SK-N-SH treated with all-trans-retinoic acid at 6 μM for 48 hours (cell line): ENCODE results near the gene C4orf36.

ENCODE experiments used
- ATAC-seq: fragments of 200-7000 bp; cut with Tn5 transposase; 3 replicates; pipeline ENCODE4 v1.9.1; 2020; ENCODE audit warnings: mild to moderate bottlenecking, moderate library complexity
- ARNTL ChIP-seq: fragments of 450-650 bp; formaldehyde crosslinking; IDR thresholded peaks from 2 replicates; pipeline ENCODE4 v1.5.0; 2020; ENCODE audit warnings: low read depth, mild to moderate bottlenecking, moderate library complexity, borderline replicate concordance
- BACH2 ChIP-seq: fragments of 250-450 bp; sonication (Bioruptor Pico); IDR thresholded peaks from 2 replicates; pipeline ENCODE4 v1.9.0; 2021; ENCODE audit warnings: mild to moderate bottlenecking, borderline replicate concordance
- ESRRG ChIP-seq: fragments of 250-450 bp; sonication (Bioruptor Pico); IDR thresholded peaks from 2 replicates; pipeline ENCODE4 v1.6.1; 2021; ENCODE audit warnings: mild to moderate bottlenecking
- GLIS3 ChIP-seq: fragments of 250-450 bp; sonication (Bioruptor Pico); IDR thresholded peaks from 2 replicates; pipeline ENCODE4 v1.5.0; 2020; ENCODE audit warnings: mild to moderate bottlenecking, moderate library complexity
- ISL1 ChIP-seq: fragments of 250-450 bp; sonication (Bioruptor Pico); IDR thresholded peaks from 2 replicates; pipeline ENCODE4 v2.1.2; 2022; ENCODE audit warnings: mild to moderate bottlenecking, moderate library complexity
- OSR1 ChIP-seq: fragments of 250-450 bp; sonication (Bioruptor Pico); IDR thresholded peaks from 2 replicates; pipeline ENCODE4 v1.8.0; 2022; ENCODE audit warnings: moderate library complexity, mild to moderate bottlenecking, inconsistent platforms
- POU6F1 ChIP-seq: fragments of 250-450 bp; sonication (Bioruptor Pico); IDR thresholded peaks from 2 replicates; pipeline ENCODE4 v1.8.0; 2021; ENCODE audit warnings: low read depth, mild to moderate bottlenecking, moderate library complexity, borderline replicate concordance
- PPARA ChIP-seq: fragments of 250-450 bp; sonication (Bioruptor Pico); IDR thresholded peaks from 2 replicates; pipeline ENCODE4 v1.5.0; 2020; ENCODE audit warnings: mild to moderate bottlenecking, borderline replicate concordance
- SNAI2 ChIP-seq: fragments of 250-450 bp; sonication (Bioruptor Pico); IDR thresholded peaks from 2 replicates; pipeline ENCODE4 v1.5.0; 2020; ENCODE audit warnings: mild to moderate bottlenecking, moderate library complexity
- TCF4 ChIP-seq: fragments of 250-450 bp; sonication (Bioruptor Pico); IDR thresholded peaks from 2 replicates; pipeline ENCODE4 v1.8.0; 2021; ENCODE audit warnings: mild to moderate bottlenecking, moderate library complexity, borderline replicate concordance
- TOX ChIP-seq: fragments of 250-450 bp; sonication (Bioruptor Pico); IDR thresholded peaks from 2 replicates; pipeline ENCODE4 v1.8.0; 2021; ENCODE audit warnings: mild to moderate bottlenecking, moderate library complexity, borderline replicate concordance
- ZC3H10 ChIP-seq: fragments of 250-450 bp; sonication (Bioruptor Pico); IDR thresholded peaks from 2 replicates; pipeline ENCODE4 v1.5.1; 2021; ENCODE audit warnings: mild to moderate bottlenecking, moderate library complexity
- ZFP3 ChIP-seq: fragments of 250-450 bp; sonication (Bioruptor Pico); IDR thresholded peaks from 2 replicates; pipeline ENCODE4 v1.5.0; 2020; ENCODE audit warnings: mild to moderate bottlenecking, moderate library complexity
- ZFP30 ChIP-seq: fragments of 450-650 bp; formaldehyde crosslinking; IDR thresholded peaks from 2 replicates; pipeline ENCODE4 v1.5.0; 2022; ENCODE audit warnings: mild to moderate bottlenecking, moderate library complexity
- ZNF565 ChIP-seq: fragments of 450-650 bp; formaldehyde crosslinking; conservative IDR thresholded peaks from 2 replicates; pipeline ENCODE4 v1.5.0; 2020; ENCODE audit warnings: low read depth, mild to moderate bottlenecking, moderate library complexity
- ZNF70 ChIP-seq: fragments of 450-650 bp; formaldehyde crosslinking; IDR thresholded peaks from 2 replicates; pipeline ENCODE4 v1.5.0; 2020; ENCODE audit warnings: mild to moderate bottlenecking, moderate library complexity
- ZNF8 ChIP-seq: fragments of 450-650 bp; formaldehyde crosslinking; IDR thresholded peaks from 2 replicates; pipeline ENCODE4 v1.5.0; 2020; ENCODE audit warnings: mild to moderate bottlenecking, moderate library complexity
- TF ChIP-seq, protein P1 (sequence below): fragments of 250-450 bp; sonication (Bioruptor Pico); IDR thresholded peaks from 2 replicates; pipeline ENCODE4 v1.5.0; 2020; ENCODE audit warnings: mild to moderate bottlenecking, moderate library complexity
- TF ChIP-seq, protein P2 (sequence below): fragments of 250-450 bp; sonication (Bioruptor Pico); IDR thresholded peaks from 2 replicates; pipeline ENCODE4 v1.8.0; 2020; ENCODE audit warnings: mild to moderate bottlenecking, moderate library complexity, borderline replicate concordance
- TF ChIP-seq, protein P3 (sequence below): fragments of 250-450 bp; sonication (Bioruptor Pico); IDR thresholded peaks from 2 replicates; pipeline ENCODE4 v1.5.1; 2020; ENCODE audit warnings: low read depth, mild to moderate bottlenecking, moderate library complexity
- TF ChIP-seq, protein P4 (sequence below): fragments of 250-450 bp; sonication (Bioruptor Pico); IDR thresholded peaks from 2 replicates; pipeline ENCODE4 v1.5.1; 2021; ENCODE audit warnings: mild to moderate bottlenecking, moderate library complexity

C4orf36 gene

DNA sequence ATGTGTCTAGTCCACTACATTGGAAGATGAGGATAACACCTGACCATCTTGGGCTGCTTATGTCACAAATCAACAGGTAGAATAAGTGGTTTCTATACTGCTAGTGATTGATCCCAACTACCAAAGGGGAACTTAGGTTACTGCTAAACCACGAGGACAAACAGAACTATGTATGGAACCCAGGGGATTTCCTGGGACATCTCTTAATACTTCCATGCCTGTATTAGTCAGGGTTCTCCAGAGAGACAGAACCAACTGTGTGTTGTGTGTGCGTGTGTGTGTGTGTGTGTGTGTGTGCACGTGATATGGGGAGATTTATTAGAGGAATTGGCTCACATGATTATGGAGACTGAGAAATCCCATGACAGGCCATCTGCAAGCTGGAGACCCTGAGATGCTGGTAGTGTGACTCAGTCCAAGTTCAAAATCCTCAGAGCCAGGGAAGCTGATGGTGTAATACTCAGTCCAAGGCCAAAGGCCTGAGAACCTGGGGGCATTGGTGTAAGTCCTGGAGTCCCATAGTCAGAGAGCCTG is 26.4 kb upstream of the C4orf36 start:
- no peak for ATAC-seq
- TF ChIP-seq ZFP30 (CRISPR knock-in tag) = no peak
- no peak for TF ChIP-seq TCF4 (CRISPR knock-in tag)
- TF ChIP-seq GLIS3 (CRISPR knock-in tag) = no peak
- no peak for TF ChIP-seq ZFP3 (CRISPR knock-in tag)
- TF ChIP-seq, protein P1, sequence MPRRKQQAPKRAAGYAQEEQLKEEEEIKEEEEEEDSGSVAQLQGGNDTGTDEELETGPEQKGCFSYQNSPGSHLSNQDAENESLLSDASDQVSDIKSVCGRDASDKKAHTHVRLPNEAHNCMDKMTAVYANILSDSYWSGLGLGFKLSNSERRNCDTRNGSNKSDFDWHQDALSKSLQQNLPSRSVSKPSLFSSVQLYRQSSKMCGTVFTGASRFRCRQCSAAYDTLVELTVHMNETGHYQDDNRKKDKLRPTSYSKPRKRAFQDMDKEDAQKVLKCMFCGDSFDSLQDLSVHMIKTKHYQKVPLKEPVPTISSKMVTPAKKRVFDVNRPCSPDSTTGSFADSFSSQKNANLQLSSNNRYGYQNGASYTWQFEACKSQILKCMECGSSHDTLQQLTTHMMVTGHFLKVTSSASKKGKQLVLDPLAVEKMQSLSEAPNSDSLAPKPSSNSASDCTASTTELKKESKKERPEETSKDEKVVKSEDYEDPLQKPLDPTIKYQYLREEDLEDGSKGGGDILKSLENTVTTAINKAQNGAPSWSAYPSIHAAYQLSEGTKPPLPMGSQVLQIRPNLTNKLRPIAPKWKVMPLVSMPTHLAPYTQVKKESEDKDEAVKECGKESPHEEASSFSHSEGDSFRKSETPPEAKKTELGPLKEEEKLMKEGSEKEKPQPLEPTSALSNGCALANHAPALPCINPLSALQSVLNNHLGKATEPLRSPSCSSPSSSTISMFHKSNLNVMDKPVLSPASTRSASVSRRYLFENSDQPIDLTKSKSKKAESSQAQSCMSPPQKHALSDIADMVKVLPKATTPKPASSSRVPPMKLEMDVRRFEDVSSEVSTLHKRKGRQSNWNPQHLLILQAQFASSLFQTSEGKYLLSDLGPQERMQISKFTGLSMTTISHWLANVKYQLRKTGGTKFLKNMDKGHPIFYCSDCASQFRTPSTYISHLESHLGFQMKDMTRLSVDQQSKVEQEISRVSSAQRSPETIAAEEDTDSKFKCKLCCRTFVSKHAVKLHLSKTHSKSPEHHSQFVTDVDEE (CRISPR knock-in tag) = no peak
- TF ChIP-seq, protein P2, sequence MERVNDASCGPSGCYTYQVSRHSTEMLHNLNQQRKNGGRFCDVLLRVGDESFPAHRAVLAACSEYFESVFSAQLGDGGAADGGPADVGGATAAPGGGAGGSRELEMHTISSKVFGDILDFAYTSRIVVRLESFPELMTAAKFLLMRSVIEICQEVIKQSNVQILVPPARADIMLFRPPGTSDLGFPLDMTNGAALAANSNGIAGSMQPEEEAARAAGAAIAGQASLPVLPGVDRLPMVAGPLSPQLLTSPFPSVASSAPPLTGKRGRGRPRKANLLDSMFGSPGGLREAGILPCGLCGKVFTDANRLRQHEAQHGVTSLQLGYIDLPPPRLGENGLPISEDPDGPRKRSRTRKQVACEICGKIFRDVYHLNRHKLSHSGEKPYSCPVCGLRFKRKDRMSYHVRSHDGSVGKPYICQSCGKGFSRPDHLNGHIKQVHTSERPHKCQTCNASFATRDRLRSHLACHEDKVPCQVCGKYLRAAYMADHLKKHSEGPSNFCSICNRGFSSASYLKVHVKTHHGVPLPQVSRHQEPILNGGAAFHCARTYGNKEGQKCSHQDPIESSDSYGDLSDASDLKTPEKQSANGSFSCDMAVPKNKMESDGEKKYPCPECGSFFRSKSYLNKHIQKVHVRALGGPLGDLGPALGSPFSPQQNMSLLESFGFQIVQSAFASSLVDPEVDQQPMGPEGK (CRISPR knock-in tag) = no peak
- TF ChIP-seq ISL1 = no peak
- no peak for TF ChIP-seq SNAI2 (CRISPR knock-in tag)
- TF ChIP-seq ESRRG (CRISPR knock-in tag) = no peak
- TF ChIP-seq, protein P3, sequence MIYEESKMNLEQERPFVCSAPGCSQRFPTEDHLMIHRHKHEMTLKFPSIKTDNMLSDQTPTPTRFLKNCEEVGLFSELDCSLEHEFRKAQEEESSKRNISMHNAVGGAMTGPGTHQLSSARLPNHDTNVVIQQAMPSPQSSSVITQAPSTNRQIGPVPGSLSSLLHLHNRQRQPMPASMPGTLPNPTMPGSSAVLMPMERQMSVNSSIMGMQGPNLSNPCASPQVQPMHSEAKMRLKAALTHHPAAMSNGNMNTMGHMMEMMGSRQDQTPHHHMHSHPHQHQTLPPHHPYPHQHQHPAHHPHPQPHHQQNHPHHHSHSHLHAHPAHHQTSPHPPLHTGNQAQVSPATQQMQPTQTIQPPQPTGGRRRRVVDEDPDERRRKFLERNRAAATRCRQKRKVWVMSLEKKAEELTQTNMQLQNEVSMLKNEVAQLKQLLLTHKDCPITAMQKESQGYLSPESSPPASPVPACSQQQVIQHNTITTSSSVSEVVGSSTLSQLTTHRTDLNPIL (CRISPR knock-in tag) = no peak
- TF ChIP-seq ZNF565 (CRISPR knock-in tag) = no peak
- no peak for TF ChIP-seq TOX (CRISPR knock-in tag)
- TF ChIP-seq ZC3H10 = no peak
- TF ChIP-seq BACH2 (CRISPR knock-in tag) = no peak
- no peak for TF ChIP-seq ZNF8 (CRISPR knock-in tag)
- no peak for TF ChIP-seq PPARA (CRISPR knock-in tag)
- no peak for TF ChIP-seq POU6F1 (CRISPR knock-in tag)

DNA sequence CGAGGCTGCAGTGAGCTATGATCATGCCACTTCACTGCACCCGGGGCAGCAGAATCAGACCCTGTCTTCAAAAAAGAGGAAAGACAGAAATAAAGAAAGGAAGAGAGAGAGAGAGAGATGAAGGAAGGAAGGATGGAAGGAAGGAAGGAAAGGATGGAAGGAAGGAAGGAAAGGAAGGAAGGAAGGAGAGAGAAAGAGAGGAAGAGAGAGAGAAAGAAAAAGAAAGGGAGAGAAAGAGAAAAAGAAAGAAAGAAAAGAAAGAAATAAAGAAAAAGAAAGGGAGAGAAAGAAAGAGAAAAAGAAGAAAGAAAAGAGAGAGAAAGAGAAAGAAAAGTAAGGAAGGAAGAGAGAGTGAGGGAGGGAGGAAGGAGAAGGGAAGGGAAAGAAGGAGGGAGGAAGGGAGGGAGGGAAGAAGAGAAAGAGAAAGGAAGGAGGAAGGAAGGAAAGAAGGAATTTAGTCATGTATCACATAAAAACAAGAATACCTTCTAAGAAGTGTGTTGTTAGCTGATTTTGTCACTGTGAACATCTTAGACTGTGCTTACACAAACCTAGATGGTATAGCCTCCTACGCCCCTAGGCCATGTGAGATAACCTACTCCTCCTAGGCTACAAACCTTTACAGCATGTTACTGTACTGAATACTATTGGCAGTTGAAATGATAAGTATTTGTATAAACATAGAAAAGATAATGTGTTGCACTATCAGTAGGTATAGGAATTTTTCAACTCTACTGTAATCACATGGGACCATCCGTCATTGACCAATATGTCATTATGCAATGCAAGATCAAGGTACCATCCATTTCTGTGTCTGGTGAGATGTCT is 25.2 kb upstream of the C4orf36 start:
- TF ChIP-seq, protein P4, sequence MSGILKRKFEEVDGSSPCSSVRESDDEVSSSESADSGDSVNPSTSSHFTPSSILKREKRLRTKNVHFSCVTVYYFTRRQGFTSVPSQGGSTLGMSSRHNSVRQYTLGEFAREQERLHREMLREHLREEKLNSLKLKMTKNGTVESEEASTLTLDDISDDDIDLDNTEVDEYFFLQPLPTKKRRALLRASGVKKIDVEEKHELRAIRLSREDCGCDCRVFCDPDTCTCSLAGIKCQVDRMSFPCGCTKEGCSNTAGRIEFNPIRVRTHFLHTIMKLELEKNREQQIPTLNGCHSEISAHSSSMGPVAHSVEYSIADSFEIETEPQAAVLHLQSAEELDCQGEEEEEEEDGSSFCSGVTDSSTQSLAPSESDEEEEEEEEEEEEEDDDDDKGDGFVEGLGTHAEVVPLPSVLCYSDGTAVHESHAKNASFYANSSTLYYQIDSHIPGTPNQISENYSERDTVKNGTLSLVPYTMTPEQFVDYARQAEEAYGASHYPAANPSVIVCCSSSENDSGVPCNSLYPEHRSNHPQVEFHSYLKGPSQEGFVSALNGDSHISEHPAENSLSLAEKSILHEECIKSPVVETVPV (CRISPR knock-in tag) = no peak
- TF ChIP-seq ZNF8 (CRISPR knock-in tag) (no peak), ZNF70 (CRISPR knock-in tag) (no peak), ZFP30 (CRISPR knock-in tag) (no peak), ARNTL (CRISPR knock-in tag) (no peak), POU6F1 (CRISPR knock-in tag) (no peak), TCF4 (CRISPR knock-in tag) (no peak), ZFP3 (CRISPR knock-in tag) (no peak), OSR1 (CRISPR knock-in tag) (no peak), ZC3H10 (no peak)
- TF ChIP-seq, protein P2 (CRISPR knock-in tag) = no peak
- TF ChIP-seq, protein P3 (CRISPR knock-in tag) = no peak
- no peak for ATAC-seq
